Stimulated activated CD4-positive, alpha-beta T cell treated with anti-CD3 and anti-CD28 coated beads, Interleukin-4, amount 100 ng/mL, for 4 hours (primary cell): ENCODE data around the gene UGT1A1.

Source experiments
- DNase-seq, 2 experiments: peaks; one replicate each; pipeline ENCODE4 v3.0.0-alpha.2; 2020

Gene UGT1A1

GRCh38 chr2:233758849-233759248 lies 1.2 kb upstream of the UGT1A1 start:
- DNase-seq: no peak

GRCh38 chr2:233761040-233761769 lies 1.1 kb downstream of the UGT1A1 start:
- DNase-seq: no peak

- no peak for DNase-seq
These were observed 4.2 kb downstream of the UGT1A1 start for GRCh38 chr2:233764264-233764663.

DNA sequence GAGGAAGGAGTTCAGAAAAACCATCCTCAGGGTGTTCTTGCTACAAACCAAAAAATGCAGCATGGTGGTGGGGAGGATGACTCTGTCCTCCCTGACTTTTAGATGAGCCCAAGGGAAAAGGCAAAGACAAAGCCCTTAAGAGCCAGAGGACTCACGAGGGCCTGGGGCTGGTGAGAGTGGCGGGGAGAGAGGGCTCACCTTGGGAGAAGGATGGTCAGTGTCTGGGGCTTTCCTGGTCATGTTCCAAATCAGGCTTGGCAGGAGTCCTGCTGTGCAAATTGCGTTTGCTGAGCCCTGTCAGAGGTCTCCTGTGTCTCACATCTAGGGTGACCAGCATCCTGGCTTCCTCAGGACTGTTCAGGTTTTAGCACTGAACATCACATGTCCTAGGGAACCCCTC lies 4.7 kb downstream of the UGT1A1 start:
- DNase-seq: no peak

- no peak for DNase-seq
These were observed 6.3 kb downstream of the UGT1A1 start for GRCh38 chr2:233766416-233766815.

DNA sequence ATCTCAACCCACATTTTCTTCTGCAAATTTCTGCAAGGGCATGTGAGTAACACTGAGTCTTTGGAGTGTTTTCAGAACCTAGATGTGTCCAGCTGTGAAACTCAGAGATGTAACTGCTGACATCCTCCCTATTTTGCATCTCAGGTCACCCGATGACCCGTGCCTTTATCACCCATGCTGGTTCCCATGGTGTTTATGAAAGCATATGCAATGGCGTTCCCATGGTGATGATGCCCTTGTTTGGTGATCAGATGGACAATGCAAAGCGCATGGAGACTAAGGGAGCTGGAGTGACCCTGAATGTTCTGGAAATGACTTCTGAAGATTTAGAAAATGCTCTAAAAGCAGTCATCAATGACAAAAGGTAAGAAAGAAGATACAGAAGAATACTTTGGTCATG lies 8.0 kb downstream of the UGT1A1 start:
- DNase-seq: no peak

DNA sequence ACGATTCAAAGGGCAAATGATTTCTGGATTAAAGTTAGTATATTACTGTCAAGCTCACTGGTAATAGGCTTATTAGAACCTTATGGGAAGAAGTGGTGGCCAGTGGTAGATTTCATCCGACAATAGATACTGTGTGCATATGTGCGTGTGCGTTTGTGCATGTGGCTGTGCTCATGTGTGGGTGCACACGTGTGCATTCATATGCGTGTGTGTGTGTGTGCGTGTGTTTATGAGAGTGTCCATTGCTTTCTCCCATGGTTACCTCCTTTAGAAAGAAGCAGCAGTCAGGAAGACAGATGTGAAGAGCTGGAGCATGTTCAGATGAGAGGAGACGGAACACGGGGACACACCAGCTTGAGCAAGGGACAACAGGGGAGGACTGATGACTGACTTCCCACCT lies 9.2 kb downstream of the UGT1A1 start:
- DNase-seq: no peak

DNA sequence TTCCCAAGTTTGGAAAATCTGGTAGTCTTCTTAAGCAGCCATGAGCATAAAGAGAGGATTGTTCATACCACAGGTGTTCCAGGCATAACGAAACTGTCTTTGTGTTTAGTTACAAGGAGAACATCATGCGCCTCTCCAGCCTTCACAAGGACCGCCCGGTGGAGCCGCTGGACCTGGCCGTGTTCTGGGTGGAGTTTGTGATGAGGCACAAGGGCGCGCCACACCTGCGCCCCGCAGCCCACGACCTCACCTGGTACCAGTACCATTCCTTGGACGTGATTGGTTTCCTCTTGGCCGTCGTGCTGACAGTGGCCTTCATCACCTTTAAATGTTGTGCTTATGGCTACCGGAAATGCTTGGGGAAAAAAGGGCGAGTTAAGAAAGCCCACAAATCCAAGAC lies 12.1 kb downstream of the UGT1A1 start:
- DNase-seq: no peak

GRCh38 chr2:233772583-233772982 lies 12.5 kb downstream of the UGT1A1 start:
- DNase-seq: no peak

GRCh38 chr2:233773854-233774253 lies 13.8 kb downstream of the UGT1A1 start:
- no peak for DNase-seq

- DNase-seq: no peak
These were observed 15.3 kb downstream of the UGT1A1 start for GRCh38 chr2:233775414-233775813.

DNA sequence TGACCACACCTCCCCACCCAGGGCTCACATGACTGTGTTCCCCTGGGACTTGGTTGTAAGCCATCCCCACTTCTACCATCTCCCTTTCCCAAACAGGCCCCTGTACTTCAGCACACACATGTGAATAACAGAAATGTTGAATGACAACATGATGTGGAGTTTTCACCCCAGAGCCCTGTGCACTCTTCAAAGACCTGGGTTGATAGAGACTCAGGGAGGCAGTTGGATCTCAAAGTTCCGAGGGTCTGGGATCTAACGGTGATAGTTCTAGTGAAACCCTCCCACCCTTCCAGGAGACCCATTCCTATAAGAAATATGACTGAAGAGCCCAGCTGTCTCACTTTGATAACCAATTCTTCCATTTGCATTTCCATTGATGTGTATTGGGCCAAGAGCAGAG lies 18.0 kb downstream of the UGT1A1 start, which contains the start of gene MROH2A:
TSS of gene MROH2A (plus strand) at position 301 of the 400 bp plus-strand sequence. CDS start 1,029 bp downstream, outside the sequence.
- DNase-seq: no peak

DNA sequence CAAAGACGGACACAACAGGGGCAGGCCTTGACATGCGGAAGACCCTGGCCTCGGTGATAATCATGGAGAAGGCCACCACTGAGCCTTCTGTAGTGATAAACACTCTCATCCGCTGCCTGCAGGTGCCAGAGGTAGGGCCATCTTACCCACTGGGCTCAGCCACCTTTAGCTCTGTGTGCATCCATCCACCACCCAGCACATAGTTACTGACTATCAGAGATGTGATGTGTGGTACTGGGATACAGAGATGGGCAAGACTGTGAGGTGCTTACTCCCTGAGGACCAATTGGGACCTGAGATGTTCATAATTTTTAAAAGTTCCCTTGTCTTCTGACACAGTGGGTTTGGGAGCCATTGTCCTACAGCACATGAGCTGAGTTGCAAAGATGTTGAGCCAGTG lies 19.7 kb downstream of the UGT1A1 start:
- DNase-seq: no peak

GRCh38 chr2:233780771-233781170 lies 20.7 kb downstream of the UGT1A1 start:
- no peak for DNase-seq

DNA sequence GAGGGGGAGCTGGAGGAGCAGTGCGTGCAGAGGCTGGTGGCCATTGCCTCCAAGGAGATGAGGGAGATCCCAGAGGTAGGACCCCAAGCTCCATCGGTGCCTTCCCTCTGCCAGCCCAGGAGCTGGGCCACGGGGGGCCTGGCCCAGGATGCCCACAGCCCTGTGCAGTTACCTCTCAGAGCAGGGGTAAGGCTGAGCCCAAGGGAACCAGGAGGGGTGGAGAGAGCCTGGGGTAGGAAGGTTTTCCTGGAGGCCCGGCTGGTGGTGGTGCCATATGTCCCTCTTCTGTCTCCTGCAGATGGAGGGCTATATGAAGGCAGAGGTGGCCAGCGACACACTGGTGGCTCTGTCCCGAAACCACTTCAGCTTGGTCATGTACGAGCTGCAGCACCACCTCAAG lies 29.5 kb downstream of the UGT1A1 start:
- DNase-seq: no peak

- DNase-seq: no peak
These were observed 31.2 kb downstream of the UGT1A1 start for GRCh38 chr2:233791151-233791882.

GRCh38 chr2:233791883-233792329 lies 31.8 kb downstream of the UGT1A1 start:
- DNase-seq: no peak

GRCh38 chr2:233792720-233793119 lies 32.6 kb downstream of the UGT1A1 start:
- DNase-seq: no peak

- no peak for DNase-seq
These were observed 33.5 kb downstream of the UGT1A1 start for GRCh38 chr2:233793465-233794127.

DNA sequence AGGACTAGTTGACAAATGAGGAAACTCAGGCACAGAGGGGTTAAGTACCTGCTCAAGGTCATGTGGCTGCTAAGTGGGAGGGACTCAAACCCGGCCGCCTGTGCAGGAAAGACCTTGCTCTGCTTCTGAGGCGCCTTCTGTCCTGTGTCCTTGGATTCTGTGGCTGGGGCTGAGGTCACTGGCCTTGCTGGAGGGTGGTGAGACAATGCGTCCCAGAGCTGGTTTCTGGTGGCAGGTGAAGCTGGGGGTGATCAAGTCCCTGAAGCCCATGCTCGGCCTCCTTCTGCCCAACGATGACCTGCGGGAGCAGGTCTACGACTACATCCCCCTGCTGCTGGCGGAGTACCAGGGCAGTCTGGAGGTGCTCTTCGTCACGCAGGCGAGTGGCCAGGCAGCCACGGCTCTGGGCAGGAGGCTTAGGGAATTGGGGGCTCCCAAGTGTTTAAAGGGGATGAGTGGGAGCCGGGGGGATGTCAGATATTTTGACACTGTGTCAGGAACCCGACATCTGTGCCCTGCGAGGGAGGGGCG lies 34.1 kb downstream of the UGT1A1 start:
- no peak for DNase-seq

DNA sequence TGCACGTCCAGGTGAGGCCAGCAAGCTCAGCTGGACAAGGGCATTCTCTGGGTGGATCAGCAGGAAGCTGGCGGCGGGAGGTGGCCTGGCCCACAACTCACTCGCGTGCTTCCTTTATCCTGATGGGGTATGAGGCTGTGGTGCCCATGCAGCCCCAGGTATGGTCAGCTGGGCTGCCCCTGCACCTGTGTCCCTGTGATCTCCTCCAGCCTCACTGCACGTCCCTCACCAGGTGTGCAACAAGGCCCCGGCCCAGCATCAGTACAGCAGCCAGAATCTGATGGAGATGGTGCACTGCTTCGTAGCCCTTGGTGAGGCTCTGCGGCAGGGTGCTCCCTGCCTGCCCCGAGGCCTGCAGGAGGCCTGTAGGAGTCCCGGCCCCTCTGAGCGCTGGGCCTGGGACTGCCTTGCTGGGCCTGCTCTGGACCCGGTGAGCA lies 35.7 kb downstream of the UGT1A1 start:
- DNase-seq: no peak

- no peak for DNase-seq
These were observed 36.2 kb downstream of the UGT1A1 start for GRCh38 chr2:233796254-233796653.

- no peak for DNase-seq
These were observed 38.4 kb downstream of the UGT1A1 start for GRCh38 chr2:233798335-233799086.
